T-helper 17 cell (primary cell): ENCODE measurements around the gene UBLCP1. TPM values are rescaled to one million over a fixed set of nuclear protein-coding genes. Genes with fewer than 3 reads are reported as not detected.
"Not testable (repeated sequence)": the region's sequence is repeated elsewhere in the genome, so short reads cannot be mapped to it uniquely, and the experiment has no call there.

ENCODE experiments used
- ATAC-seq: fragments of 150-1000 bp; cut with Tn5 transposase; 2 replicates; pipeline ENCODE4 v1.10.0; 2021; ENCODE audit warnings: mild to moderate bottlenecking, moderate library complexity
- DNase-seq, 3 donors: peaks; one replicate each; pipeline versions ENCODE4 v3.0.0 to v3.0.0-alpha.2; 2020 to 2021
- H3K9me3 ChIP-seq: one replicate; pipeline ENCODE4 v1.7.0; 2013; ENCODE audit warnings: low read length, mild to moderate bottlenecking; ENCODE audit not compliant: control insufficient read depth, poor library complexity, severe bottlenecking
- H3K27ac Mint-ChIP-seq: one replicate; pipeline ENCODE4 v1.8.0; 2022; ENCODE audit warnings: mild to moderate bottlenecking, moderate library complexity, mixed read lengths
- H3K27me3 Mint-ChIP-seq: one replicate; pipeline ENCODE4 v1.8.0; 2022; ENCODE audit warnings: mixed read lengths
- H3K36me3 Mint-ChIP-seq: one replicate; pipeline ENCODE4 v1.8.0; 2022; ENCODE audit warnings: low read depth, mixed read lengths
- H3K4me1 Mint-ChIP-seq: one replicate; pipeline ENCODE4 v1.8.0; 2022; ENCODE audit warnings: mild to moderate bottlenecking, mixed read lengths
- H3K4me3 Mint-ChIP-seq: one replicate; pipeline ENCODE4 v1.8.0; 2022; ENCODE audit warnings: mild to moderate bottlenecking, moderate library complexity, mixed read lengths
- total RNA-seq, 4 donors: library from RNA in 2 of 4; stranded (reverse) in 2 of 4; gene quantifications; one replicate each; pipeline ENCODE4 v1.2.3 and lab custom pipeline; 2022 to 2026

Gene UBLCP1
- total RNA-seq (10 to 100 TPM; 19.0 to 20.8 TPM), total RNA-seq (lab: John Stamatoyannopoulos, UW) (17.4 to 17.6 reads per million in 2 donors)

DNA sequence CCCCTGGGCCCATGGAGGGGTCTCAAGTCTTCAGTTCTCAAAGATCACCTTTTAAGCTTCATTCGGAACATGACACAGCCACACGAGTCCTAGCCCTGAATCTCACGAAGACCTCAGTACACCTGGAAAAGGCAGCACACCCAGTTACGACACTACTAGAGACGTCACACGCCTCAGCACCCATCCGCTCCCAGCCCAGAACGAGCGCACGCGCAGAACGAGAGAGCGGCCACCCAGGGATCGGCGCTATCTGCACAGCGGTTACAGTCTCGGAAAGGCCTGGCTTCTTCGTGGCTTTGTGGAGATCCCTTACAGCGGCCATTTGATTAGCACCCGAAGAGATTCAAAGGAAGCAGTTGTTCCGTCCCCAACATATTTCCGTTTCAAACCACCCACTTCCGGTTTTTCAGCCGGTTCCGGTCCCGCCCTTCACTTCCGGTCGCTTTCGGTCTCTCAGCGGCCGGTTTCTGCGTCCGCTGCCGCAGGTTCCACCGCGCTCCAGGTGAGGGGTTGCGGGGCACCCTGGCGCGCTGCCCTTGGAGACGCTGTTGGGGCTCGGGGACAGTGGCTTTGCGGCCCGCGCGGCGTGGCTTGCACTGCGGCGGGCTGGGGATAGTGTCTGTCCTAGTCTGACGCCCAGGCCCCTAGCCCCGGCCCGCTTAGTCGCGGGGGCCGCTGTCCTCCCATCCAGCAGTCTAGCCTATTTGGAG is at the start of gene UBLCP1:
Gene UBLCP1, plus strand, starts transcription at position 432 of the 710 bp plus-strand sequence. CDS start 5,626 bp downstream, outside the sequence.
- Mint-ChIP-seq H3K27ac (peak within 1 kb of the TSS; percentile 99), H3K36me3 (peaks cover 6% of the 10 kb centered on the region), H3K4me1 (peaks cover 29% of the 10 kb centered on the region), H3K4me3 (peak within 1 kb of the TSS; percentile 98), H3K27me3 (no peaks in the 10 kb centered on the region)
- no peaks in the 10 kb centered on the region for H3K9me3 ChIP-seq
- ATAC-seq (peak; percentile 89), DNase-seq (peak; percentile 57 to 66 (median 65))

DNA sequence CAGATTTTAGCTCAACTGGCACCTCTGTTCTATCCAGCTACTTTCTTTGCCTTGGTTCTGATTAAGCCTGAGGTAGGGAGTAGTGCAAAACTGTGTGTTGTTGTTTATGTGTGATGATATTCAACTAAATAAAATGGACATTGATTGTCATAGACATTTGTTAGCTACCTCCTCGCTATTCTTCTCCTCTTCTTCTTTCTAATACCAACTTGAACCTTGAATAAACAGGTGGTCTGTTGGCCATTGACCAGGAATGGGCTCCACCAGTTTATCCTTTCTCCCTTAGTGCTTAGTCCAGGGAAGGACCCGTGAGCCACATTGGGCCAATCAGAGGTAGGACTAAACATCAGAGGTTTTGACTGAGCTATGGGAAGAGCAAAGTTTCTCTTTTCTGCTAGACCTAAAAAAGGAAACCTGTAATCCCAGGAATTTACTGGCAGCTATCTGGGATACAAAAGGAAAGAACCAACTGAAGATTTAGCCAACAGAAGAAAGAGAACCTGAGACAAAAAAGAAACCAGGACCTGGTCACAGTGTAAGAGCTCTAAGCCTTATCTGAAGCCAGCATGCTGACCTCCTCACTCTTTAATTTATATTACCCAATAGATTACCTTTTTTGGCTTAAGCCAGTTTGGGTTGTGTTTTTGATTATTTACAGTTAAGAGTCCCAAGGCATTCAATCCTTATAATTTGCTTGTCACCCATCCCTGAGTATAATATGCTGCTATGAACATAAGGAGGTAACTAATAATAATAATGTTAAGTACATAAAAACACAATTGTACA is 48.4 kb upstream of the UBLCP1 start:
- Mint-ChIP-seq H3K4me1 (peaks cover 14% of the 10 kb centered on the region), H3K27me3 (peaks cover 13% of the 10 kb centered on the region), H3K4me3 (no peak overlapping the region), H3K36me3 (peaks cover 2% of the 10 kb centered on the region), H3K27ac (no peak overlapping the region)
- DNase-seq (no peak), ATAC-seq (no peak)
- no peaks in the 10 kb centered on the region for H3K9me3 ChIP-seq

- Mint-ChIP-seq H3K4me1 (peaks cover 2% of the 10 kb centered on the region), H3K36me3 (peaks cover 2% of the 10 kb centered on the region), H3K27ac (no peak overlapping the region), H3K27me3 (peaks cover 13% of the 10 kb centered on the region), H3K4me3 (no peak overlapping the region)
- no peak for ATAC-seq
- no peaks in the 10 kb centered on the region for H3K9me3 ChIP-seq
- DNase-seq: no peak
Measured at GRCh38 chr5:159215886-159216285, 47.2 kb upstream of the UBLCP1 start.

GRCh38 chr5:159216454-159216853 is 46.6 kb upstream of the UBLCP1 start:
- H3K27me3 Mint-ChIP-seq: peaks cover 13% of the 10 kb centered on the region
- no peaks in the 10 kb centered on the region for H3K9me3 ChIP-seq
- H3K4me3 Mint-ChIP-seq: no peak overlapping the region
- H3K4me1 Mint-ChIP-seq: peaks cover 2% of the 10 kb centered on the region
- ATAC-seq (no peak), DNase-seq (no peak)
- H3K27ac Mint-ChIP-seq: no peak overlapping the region
- H3K36me3 Mint-ChIP-seq: peaks cover 2% of the 10 kb centered on the region

DNA sequence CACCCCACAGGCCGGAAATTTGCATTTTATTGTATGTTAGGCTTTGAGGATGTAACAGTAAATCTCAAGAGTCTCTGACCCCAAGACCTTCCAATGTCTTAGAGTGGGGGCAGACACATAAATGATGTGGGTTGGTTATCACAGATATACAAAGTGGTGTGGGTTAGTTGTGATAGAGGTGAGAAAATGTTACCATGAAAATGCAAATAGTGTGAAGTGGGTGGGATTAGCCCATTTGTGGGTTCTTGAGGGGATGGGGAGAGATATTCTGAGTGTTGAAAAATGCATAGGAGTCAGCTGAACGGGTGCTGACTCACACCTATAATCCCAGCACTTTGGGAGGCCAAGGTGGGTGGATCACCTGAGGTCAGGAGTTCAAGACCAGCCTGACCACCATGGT is 45.9 kb upstream of the UBLCP1 start:
- ATAC-seq: no peak
- H3K9me3 ChIP-seq: no peaks in the 10 kb centered on the region
- peaks cover 2% of the 10 kb centered on the region for H3K4me1 Mint-ChIP-seq
- H3K36me3 Mint-ChIP-seq: peaks cover 2% of the 10 kb centered on the region
- H3K4me3 Mint-ChIP-seq: no peak overlapping the region
- H3K27ac Mint-ChIP-seq: no peak overlapping the region
- no peak for DNase-seq
- peaks cover 13% of the 10 kb centered on the region for H3K27me3 Mint-ChIP-seq

GRCh38 chr5:159218595-159219023 is 44.5 kb upstream of the UBLCP1 start:
- H3K27me3 Mint-ChIP-seq: peaks cover 13% of the 10 kb centered on the region
- no peaks in the 10 kb centered on the region for H3K9me3 ChIP-seq
- peaks cover 2% of the 10 kb centered on the region for H3K4me1 Mint-ChIP-seq
- peaks cover 4% of the 10 kb centered on the region for H3K36me3 Mint-ChIP-seq
- DNase-seq (no peak), ATAC-seq (no peak)
- no peak overlapping the region for H3K27ac Mint-ChIP-seq
- H3K4me3 Mint-ChIP-seq: no peak overlapping the region

GRCh38 chr5:159220206-159220605 is 42.9 kb upstream of the UBLCP1 start:
- peaks cover 4% of the 10 kb centered on the region for H3K36me3 Mint-ChIP-seq
- H3K27ac Mint-ChIP-seq: no peak overlapping the region
- no peaks in the 10 kb centered on the region for H3K9me3 ChIP-seq
- H3K27me3 Mint-ChIP-seq: peaks cover 9% of the 10 kb centered on the region
- no peak for ATAC-seq
- no peak overlapping the region for H3K4me3 Mint-ChIP-seq
- no peak for DNase-seq
- H3K4me1 Mint-ChIP-seq: peaks cover 2% of the 10 kb centered on the region

- Mint-ChIP-seq H3K4me1 (no peaks in the 10 kb centered on the region), H3K27me3 (peaks cover 20% of the 10 kb centered on the region), H3K4me3 (peak overlapping the region; percentile 19), H3K27ac (no peak overlapping the region), H3K36me3 (peaks cover 4% of the 10 kb centered on the region)
- no peak for DNase-seq
- no peak for ATAC-seq
- H3K9me3 ChIP-seq: no peaks in the 10 kb centered on the region
Measured at GRCh38 chr5:159223469-159223868, 39.6 kb upstream of the UBLCP1 start.

GRCh38 chr5:159224471-159224870 is 38.6 kb upstream of the UBLCP1 start:
- Mint-ChIP-seq H3K27me3 (peaks cover 18% of the 10 kb centered on the region), H3K27ac (no peak overlapping the region), H3K36me3 (peaks cover 4% of the 10 kb centered on the region), H3K4me1 (no peaks in the 10 kb centered on the region), H3K4me3 (no peak overlapping the region)
- ATAC-seq (no peak), DNase-seq (no peak)
- H3K9me3 ChIP-seq: no peaks in the 10 kb centered on the region

GRCh38 chr5:159226451-159226850 is 36.6 kb upstream of the UBLCP1 start:
- peaks cover 4% of the 10 kb centered on the region for H3K4me1 Mint-ChIP-seq
- H3K36me3 Mint-ChIP-seq: peaks cover 6% of the 10 kb centered on the region
- H3K9me3 ChIP-seq: no peaks in the 10 kb centered on the region
- DNase-seq (no peak), ATAC-seq (no peak)
- no peak overlapping the region for H3K4me3 Mint-ChIP-seq
- no peak overlapping the region for H3K27ac Mint-ChIP-seq
- H3K27me3 Mint-ChIP-seq: peaks cover 18% of the 10 kb centered on the region

DNA sequence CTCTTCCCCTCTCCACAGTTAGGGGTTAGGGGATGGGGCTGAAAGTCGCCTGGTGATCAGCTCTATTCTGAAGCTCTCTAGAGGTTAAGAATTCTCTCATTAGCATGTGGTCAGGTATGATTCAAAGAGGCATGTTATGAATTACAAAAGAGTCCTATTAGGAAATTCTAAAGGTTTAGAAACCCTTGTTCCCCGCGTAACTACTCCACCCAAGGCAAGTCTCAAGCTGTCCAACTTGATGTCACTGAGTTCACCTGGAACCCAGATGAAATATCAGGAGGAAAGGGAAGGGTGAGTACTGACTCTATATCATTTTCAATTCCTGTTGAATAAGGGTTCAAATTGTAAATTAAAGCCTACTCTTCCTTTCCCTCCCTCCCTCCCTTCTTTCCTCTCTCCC is 35.6 kb upstream of the UBLCP1 start:
- peaks cover 6% of the 10 kb centered on the region for H3K4me1 Mint-ChIP-seq

GRCh38 chr5:159228097-159228496 is 35.0 kb upstream of the UBLCP1 start:
- DNase-seq, H3K36me3 Mint-ChIP-seq, H3K4me3 Mint-ChIP-seq, ATAC-seq, H3K9me3 ChIP-seq, H3K27ac Mint-ChIP-seq, H3K4me1 Mint-ChIP-seq: not testable (repeated sequence)
- peaks cover 31% of the 10 kb centered on the region for H3K27me3 Mint-ChIP-seq

More for the DNA sequence above, 35.6 kb upstream of the UBLCP1 start:
- no peak overlapping the region for H3K27ac Mint-ChIP-seq
- no peaks in the 10 kb centered on the region for H3K9me3 ChIP-seq
- peaks cover 4% of the 10 kb centered on the region for H3K36me3 Mint-ChIP-seq
- H3K27me3 Mint-ChIP-seq: peaks cover 26% of the 10 kb centered on the region
- ATAC-seq: no peak
- no peak overlapping the region for H3K4me3 Mint-ChIP-seq
- no peak for DNase-seq

GRCh38 chr5:159230657-159231056 is 32.4 kb upstream of the UBLCP1 start:
- H3K4me1 Mint-ChIP-seq: peaks cover 6% of the 10 kb centered on the region
- peaks cover 2% of the 10 kb centered on the region for H3K36me3 Mint-ChIP-seq
- H3K9me3 ChIP-seq: no peaks in the 10 kb centered on the region
- H3K27ac Mint-ChIP-seq: peak overlapping the region; percentile 39
- DNase-seq: no peak
- H3K27me3 Mint-ChIP-seq: peaks cover 25% of the 10 kb centered on the region
- ATAC-seq: no peak
- H3K4me3 Mint-ChIP-seq: no peak overlapping the region
